Measurements from ENCODE around the gene TACC2.
"Not testable (repeated sequence)": the region's sequence is repeated elsewhere in the genome, so short reads cannot be mapped to it uniquely, and the experiment has no call there.

DNA sequence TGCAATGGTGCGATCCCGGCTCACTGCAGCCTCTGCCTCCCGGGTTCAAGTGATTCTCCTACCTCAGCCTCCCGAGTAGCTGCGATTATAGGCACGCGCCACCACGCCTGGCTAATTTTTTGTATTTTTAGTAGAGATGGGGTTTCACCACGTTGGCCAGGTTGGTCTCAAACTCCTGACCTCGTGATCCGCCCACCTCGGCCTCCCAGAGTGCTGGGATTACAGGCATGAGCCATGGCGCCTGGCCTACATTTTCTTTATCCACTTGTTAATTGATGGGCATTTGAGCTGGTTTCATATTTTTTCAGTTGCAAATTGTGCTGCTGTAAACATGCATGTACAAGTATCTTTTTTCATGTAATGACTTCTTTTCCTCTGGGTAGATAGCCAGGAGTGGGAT, 119.8 kb downstream of the TACC2 start:
- TF ChIP-seq, protein P1, sequence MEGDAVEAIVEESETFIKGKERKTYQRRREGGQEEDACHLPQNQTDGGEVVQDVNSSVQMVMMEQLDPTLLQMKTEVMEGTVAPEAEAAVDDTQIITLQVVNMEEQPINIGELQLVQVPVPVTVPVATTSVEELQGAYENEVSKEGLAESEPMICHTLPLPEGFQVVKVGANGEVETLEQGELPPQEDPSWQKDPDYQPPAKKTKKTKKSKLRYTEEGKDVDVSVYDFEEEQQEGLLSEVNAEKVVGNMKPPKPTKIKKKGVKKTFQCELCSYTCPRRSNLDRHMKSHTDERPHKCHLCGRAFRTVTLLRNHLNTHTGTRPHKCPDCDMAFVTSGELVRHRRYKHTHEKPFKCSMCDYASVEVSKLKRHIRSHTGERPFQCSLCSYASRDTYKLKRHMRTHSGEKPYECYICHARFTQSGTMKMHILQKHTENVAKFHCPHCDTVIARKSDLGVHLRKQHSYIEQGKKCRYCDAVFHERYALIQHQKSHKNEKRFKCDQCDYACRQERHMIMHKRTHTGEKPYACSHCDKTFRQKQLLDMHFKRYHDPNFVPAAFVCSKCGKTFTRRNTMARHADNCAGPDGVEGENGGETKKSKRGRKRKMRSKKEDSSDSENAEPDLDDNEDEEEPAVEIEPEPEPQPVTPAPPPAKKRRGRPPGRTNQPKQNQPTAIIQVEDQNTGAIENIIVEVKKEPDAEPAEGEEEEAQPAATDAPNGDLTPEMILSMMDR (IDR thresholded peaks at IDR 0.05) = not testable (repeated sequence)
- not testable (repeated sequence) for TF ChIP-seq POLR2A (IDR thresholded peaks at IDR 0.05)
